GM12874 (cell line): ENCODE data around the gene FAM171A1.

Experiments used
- CTCF ChIP-seq: IDR thresholded peaks from 2 replicates; pipeline ENCODE4 v1.5.1; 2011; ENCODE audit warnings: low read depth, mild to moderate bottlenecking, control low read depth, low read length, moderate library complexity; ENCODE audit not compliant: insufficient read depth

Gene FAM171A1

GRCh38 chr10:15227611-15228372, 143.3 kb downstream of the FAM171A1 start:
- no peak for TF ChIP-seq CTCF

- no peak for TF ChIP-seq CTCF
These were observed 145.6 kb downstream of the FAM171A1 start for GRCh38 chr10:15225511-15225910.

- TF ChIP-seq CTCF: no peak
These were observed 146.1 kb downstream of the FAM171A1 start for GRCh38 chr10:15224948-15225347.

- no peak for TF ChIP-seq CTCF
These were observed 147.9 kb downstream of the FAM171A1 start for GRCh38 chr10:15223174-15223573.

- no peak for TF ChIP-seq CTCF
These were observed 148.6 kb downstream of the FAM171A1 start for GRCh38 chr10:15222511-15222910.

GRCh38 chr10:15220445-15220844, 150.6 kb downstream of the FAM171A1 start:
- no peak for TF ChIP-seq CTCF

- TF ChIP-seq CTCF: no peak
These were observed 154.4 kb downstream of the FAM171A1 start for GRCh38 chr10:15216700-15217099.
